GM12873 (cell line): ENCODE measurements around the gene MATN3.

Source experiments
- CTCF ChIP-seq: IDR thresholded peaks from 2 replicates; pipeline ENCODE4 v1.5.1; 2012; ENCODE audit warnings: low read depth, mild to moderate bottlenecking, moderate library complexity, low read length, control low read depth; ENCODE audit not compliant: insufficient read depth; ENCODE audit errors: missing control alignments

MATN3 gene

GRCh38 chr2:20048488-20049448, 36.3 kb upstream of the MATN3 start:
- TF ChIP-seq CTCF: no peak

- no peak for TF ChIP-seq CTCF
Measured at GRCh38 chr2:20044778-20045177, 32.3 kb upstream of the MATN3 start.

- TF ChIP-seq CTCF: no peak
Measured at GRCh38 chr2:20042531-20042930, 30.1 kb upstream of the MATN3 start.

GRCh38 chr2:20040489-20041172, 28.2 kb upstream of the MATN3 start:
- no peak for TF ChIP-seq CTCF

GRCh38 chr2:20037660-20038059, 25.2 kb upstream of the MATN3 start:
- no peak for TF ChIP-seq CTCF

- no peak for TF ChIP-seq CTCF
Measured at GRCh38 chr2:20035955-20036666, 23.6 kb upstream of the MATN3 start.

GRCh38 chr2:20034821-20035220, 22.4 kb upstream of the MATN3 start:
- TF ChIP-seq CTCF: no peak
